GM18520 (cell line): ENCODE data around the gene MCRS1.
"Not testable (repeated sequence)": the region's sequence is repeated elsewhere in the genome, so short reads cannot be mapped to it uniquely, and the experiment has no call there.

Source experiments
- ATAC-seq: cut with Tn5 transposase; IDR thresholded peaks from one replicate; pipeline ENCODE4 v1.9.1; 2021; ENCODE audit not compliant: unreplicated experiment

MCRS1 gene, protein sequence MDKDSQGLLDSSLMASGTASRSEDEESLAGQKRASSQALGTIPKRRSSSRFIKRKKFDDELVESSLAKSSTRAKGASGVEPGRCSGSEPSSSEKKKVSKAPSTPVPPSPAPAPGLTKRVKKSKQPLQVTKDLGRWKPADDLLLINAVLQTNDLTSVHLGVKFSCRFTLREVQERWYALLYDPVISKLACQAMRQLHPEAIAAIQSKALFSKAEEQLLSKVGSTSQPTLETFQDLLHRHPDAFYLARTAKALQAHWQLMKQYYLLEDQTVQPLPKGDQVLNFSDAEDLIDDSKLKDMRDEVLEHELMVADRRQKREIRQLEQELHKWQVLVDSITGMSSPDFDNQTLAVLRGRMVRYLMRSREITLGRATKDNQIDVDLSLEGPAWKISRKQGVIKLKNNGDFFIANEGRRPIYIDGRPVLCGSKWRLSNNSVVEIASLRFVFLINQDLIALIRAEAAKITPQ

DNA sequence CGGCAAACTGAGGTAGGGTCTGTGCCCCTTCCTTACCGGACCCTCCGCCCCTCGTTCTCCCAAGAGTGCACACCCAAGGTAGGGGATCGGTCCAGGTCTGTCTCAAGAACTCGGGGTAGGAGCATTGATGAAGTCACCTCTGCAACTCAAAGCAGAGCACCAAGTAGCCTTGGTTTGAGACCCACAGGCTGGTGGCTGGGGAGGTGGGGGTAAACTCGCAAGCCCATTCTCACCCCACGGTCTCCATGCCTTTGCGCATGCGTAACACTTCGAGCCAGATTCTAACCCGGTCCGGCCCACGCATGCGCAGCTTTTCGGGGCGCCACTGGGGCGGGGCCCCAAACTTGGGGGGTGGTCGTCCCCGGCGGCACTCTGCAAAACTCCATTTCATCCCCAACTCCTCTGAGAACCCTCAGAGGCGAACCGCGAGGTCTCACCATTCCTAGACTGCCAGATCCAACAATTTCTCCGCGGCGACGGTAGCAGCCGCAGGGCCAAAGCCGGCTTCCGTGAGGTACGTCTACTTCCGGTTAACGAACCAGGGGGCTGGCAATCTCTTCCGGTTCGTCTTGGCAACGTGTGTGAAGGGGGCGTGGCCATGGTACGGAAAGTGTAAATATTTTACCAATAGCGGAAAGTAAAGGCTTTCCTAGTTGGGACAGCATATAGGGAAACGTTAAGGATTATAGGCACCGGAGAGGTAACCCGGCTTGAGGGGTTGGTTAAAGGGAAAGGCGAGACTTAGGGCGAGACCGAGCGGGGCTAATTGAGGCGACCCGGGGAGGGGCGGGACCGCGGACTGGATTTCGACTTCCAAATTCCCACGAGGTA, at the start of gene MCRS1:
Gene MCRS1, minus strand, starts transcription at position 532 of the 831 bp plus-strand sequence. CDS start 1,411 bp downstream, outside the sequence.
- peak; percentile 69 for ATAC-seq

DNA sequence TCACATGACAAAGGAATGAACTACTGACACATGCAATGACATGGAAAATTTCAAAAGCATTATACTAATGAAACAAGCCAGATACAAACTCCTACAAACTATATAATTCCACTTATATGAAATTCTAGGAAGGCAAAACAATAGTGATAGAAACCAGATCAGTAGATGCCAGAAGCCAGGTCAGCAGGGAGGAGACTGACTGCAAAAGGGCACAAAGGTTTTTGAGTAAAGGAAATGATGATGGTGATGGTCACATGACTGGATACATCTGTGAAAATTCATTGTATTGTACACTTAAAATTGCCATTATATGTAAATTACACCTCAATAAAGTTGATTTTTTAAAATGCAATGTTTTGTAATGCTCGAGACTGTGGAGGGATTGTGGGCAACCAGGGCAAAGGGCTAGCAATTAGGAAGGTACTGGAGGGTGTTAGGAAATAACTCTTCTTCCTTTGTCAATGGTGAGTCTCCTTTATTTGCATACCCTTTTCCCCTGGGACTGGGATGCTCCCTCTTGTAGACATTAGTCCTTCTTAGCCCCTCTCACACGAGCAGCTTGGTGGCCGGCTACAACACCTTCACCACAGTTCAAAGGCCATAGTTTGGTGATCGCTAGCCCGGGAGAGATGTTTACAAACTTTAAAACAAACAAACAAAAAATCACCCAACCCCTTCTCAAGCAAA, 48.7 kb upstream of the MCRS1 start:
- ATAC-seq = no peak

DNA sequence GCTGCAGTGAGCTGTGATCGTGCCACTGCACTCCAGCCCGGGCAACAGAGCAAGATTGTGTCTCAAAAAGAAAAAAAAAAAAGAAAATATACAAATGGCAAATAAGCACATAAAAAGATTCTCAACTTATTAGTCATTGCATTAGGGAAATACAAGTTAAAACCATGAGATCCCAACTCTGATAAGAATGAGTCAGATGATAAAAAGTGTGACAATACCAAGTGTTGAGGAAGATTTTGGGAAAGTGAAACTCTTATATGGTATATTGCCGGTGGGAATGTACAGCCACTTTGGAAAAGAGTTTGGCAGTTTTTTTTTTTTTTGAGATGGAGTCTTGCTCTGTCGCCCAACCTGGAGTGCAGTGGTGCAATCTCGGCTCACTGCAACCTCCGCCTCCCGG, 47.8 kb upstream of the MCRS1 start:
- no peak for ATAC-seq

DNA sequence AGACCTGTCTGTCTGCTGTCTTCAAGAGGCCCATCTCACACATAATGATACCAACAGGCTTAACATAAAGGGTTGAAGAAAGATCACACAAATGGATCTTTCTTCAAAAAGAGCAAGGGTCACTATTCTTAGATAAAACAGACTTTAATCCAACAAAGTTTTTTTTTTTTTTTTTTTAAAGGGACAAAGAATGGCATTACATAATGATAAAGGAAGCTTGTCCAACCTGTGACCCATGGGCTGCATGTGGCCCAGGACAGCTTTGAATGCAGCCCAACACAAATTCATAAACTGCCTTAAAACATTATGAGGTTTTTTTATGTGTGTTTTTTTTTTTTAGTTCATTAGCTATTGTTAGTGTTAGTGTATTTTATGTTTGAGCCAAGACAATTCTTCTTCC, 44.3 kb upstream of the MCRS1 start:
- no peak for ATAC-seq

DNA sequence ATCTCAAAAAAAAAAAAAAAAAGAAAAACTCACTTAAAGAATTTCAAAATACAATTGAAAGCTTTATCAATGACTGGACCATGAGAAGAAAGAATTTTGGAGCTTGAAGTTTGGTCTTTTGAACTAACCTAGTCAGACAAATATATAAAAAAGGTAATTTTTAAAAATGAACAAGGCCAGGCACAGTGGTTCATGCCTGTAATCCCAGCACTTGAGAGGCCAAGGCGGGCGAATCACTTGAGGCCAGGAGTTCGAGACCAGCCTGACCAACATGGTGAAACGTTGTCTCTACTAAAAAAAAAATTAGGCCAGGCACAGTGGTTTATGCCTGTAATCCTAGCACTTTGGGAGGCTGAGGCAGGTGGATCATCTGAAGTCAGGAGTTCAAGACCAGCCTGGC, 42.8 kb upstream of the MCRS1 start:
- ATAC-seq = not testable (repeated sequence)

DNA sequence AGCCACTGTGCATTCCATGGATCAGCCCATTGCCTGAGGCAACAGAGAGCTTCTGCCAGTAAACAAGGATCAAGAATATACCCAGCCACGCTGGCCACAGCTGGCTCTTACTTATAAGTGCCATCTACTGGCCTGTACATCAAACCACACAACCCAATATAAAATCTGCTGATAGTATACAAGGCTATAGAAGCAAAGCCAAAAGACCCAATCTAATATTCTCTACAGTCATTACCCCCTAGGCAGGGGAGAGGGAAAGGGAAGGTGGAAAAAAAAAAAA, 41.9 kb upstream of the MCRS1 start:
- no peak for ATAC-seq

DNA sequence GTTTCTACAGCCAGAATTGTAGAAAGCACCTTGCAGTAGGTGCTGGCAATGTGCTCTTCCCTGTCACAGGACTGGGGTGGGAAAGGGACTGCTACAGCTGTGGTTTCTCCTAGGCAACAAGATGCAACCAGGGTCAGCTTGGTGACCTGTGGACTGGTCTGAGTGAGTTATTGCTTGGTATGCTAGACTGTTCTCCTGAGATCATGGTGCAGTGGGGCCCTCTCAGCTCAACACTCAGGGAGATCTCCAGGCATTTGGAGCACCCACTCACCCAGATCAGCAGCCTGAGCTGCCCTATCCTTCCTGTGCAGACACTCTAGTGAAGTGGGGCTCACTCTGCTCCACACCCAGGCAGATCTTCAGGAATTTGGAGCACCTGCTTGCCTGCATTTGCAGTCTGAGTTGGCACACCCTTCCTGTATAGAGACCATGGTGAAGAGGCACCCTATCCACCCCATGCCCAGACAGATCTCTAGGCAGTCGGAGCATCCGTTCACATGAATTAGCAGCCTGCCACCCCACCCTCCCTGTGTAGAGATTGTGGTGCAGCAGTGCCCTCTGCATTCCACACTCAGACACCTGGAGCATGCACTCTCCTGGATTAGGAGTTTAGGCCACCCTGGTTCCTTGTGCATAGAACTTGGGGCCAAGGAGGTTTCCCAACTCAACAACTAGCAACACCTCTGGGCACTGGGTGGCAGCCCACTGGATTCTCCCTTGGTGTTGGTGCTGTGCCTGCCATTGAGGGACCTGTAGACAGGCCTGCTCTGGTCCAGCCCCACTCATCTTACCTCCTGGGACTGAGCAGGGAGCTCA, 41.3 kb upstream of the MCRS1 start:
- no peak for ATAC-seq

DNA sequence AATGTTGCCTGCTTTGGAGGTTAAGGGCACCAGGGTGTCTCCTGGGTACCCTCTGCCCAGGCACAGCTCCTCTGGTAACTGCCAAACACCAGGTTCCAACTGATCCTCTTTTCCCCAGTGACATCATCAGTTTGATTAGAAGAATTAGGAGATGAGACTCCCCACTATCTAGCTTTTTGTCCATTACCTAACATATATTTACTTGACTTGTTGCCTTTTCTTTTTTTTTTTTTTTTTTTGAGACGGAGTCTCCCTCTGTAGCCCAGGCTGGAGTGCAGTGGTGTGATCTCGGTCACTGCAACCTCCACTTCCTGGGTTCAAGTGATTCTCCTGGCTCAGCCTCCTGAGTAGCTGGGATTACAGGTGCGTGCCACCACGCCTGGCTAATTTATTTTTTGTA, 37.6 kb upstream of the MCRS1 start, which contains the start of gene FAM186B:
Gene FAM186B, minus strand, starts transcription at position 101 of the 400 bp plus-strand sequence. CDS start 162 bp downstream, outside the sequence.
- ATAC-seq = not testable (repeated sequence)

DNA sequence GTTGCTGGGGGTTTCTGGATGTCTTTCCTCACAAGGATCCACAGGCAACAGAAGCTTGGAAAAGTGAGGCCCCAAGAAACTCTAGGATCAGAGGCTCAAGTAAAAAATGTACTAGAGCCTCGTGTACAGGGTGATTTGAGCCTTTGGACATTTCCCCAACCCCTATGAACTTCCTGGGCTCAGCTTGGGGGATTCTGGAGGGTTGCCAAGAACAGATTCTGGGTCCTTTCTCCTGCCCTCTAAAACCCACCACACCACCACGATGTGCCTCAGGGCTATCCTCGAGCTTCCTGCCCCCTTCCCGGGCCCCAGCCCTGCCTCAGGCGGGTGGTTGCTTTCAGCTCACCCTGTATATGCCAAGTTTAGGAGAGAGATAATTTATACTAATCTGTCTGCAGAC, 36.9 kb upstream of the MCRS1 start:
- no peak for ATAC-seq

DNA sequence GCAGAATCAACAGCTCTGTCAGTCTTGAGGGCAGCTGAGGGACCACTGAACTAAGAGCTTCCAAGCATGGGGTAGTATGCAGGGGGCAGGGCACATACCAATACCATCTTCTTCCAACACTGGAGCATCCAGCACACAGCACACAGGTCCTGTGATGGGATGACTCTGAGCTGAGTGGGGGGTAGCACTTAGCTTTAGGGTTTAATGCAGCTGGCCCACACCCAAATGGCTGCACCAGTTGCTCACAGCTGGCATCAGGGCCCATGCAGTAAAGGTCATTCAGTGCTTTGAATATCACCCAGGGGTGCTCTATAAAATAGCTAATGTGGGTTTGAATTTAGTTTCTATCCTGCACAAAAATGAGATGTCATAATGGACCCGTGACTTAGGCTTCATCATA, 35.8 kb upstream of the MCRS1 start:
- no peak for ATAC-seq

DNA sequence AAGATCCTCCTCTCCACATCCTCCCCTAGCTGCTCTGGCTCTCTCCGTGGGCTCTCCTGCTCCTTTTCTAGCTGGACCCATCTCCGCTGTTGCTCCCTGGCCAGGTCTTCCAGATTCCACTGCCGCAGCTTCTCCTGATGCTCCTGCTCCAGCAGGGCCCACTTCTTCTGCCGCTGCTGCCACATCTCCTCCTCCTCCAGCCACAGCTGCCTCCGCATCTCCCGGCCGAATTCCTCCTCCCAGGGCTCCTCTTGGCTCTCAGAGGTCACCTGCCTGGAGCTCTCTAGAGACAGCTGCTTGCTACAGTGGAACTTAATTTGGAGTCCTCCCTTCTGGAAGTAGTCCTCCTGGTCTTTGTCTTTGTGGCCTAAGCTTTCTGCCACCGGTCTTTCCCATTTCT, 32.0 kb upstream of the MCRS1 start:
- no peak for ATAC-seq

DNA sequence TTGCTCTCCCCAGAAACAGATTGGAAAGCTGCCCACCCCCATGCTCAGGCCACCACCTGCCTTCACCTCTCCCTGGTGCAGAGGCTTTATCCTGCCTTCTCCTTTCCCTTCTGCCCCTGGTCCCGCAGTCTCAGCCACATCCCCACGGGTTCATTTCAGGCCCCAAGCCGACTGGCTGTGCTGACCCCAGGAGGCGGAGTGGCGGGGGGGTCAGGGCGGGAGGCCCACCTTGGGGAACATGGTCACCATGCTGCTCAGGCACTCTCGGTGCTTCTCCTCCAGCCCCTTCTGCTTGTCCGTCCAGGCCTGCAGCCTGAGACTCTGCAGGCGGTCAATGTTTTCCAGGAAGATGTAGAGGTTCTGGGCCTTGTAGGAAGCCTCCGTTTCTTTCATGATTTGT, 30.6 kb upstream of the MCRS1 start:
- no peak for ATAC-seq

DNA sequence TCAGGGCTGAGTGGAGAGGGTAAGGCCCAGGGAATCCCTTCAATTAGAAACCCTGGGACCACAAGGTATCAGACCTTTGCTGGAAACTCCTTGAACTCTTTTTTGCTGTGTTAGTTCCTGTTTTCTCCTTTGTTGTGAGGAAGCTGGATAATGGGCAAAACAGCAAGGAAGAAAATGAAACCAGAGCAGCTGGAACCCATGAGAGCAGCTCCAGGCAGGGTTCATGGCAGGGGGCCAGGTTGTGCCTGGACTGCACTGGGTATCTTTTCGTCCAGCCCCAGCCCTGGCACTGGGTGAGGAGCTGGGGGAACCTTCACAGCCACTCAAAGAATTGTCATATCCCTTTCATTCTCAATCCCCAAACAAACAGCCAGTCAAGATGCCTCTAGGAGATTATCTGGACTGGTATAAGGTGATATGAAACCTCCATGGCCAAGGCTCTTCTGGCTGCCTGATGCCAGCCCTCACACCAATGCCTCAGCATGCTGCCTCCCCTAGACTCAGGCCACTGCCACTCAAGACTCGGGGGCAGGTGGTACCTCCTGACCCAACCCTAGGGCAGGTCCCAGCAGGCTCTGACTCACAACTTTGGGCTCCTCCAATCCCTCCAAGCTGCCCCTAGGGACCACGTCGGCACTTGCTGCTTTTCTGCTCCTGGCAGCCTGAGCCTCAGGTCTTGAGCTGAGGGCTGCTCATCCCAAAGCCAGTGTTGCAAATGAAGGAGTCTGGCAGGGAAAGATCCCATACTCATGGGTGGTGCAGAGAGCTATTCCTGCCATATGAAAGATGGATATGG, 21.0 kb upstream of the MCRS1 start:
- ATAC-seq = no peak

DNA sequence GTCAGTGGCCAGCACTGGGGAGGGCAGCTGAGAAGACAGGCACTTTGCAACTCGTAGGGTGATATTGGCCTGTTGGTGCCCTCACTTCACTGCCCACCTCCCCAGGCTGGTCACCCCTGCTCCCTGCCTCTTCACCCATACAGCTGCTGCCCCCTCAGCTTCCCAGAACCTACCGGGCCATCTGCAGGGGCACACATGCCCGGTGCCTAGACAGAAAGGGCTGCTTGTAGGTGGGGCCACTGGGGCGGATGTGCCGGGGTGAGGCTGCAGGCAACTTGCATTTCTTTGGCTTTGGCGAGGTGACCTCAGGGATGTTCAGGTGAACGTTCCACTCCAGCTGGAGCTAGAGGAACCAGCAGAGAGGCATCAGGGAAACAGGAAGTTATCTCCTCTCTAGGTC, 20.3 kb upstream of the MCRS1 start:
- ATAC-seq = no peak

DNA sequence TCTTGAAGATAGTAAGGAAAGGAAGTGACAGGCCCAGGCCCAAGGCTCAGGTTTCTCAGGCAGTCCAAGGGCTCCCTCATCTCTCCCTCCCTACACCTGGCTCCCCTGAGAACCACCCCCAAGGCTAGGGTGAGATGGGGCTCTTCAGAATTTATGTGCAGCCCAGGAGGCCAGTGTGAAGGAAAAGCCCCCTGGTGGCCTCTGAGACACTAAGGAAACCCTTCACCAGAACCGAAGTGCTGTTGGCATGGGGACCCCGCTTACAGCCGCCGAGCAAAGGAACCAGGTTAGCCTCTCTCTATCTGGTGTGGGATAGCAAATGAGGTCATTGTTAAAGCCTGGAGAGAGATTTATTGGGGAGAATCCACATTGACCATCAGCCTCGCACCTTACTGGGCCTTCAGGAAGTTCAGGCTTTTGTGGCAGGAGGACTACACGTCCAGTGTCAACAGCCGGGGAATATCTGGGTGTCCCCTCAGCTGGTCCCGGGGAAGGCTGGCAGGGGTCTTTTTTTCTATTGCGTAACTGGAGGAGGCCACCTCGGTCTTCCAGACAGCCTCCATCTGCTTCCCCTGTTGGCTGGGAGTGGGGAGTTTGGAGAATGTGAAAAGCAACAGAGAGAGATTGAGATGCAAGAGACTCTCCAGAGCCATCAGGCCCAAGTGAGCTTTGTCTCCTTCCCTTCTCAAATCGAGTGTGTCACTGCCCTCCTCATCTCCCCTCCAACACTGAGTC, 19.4 kb upstream of the MCRS1 start:
- no peak for ATAC-seq

DNA sequence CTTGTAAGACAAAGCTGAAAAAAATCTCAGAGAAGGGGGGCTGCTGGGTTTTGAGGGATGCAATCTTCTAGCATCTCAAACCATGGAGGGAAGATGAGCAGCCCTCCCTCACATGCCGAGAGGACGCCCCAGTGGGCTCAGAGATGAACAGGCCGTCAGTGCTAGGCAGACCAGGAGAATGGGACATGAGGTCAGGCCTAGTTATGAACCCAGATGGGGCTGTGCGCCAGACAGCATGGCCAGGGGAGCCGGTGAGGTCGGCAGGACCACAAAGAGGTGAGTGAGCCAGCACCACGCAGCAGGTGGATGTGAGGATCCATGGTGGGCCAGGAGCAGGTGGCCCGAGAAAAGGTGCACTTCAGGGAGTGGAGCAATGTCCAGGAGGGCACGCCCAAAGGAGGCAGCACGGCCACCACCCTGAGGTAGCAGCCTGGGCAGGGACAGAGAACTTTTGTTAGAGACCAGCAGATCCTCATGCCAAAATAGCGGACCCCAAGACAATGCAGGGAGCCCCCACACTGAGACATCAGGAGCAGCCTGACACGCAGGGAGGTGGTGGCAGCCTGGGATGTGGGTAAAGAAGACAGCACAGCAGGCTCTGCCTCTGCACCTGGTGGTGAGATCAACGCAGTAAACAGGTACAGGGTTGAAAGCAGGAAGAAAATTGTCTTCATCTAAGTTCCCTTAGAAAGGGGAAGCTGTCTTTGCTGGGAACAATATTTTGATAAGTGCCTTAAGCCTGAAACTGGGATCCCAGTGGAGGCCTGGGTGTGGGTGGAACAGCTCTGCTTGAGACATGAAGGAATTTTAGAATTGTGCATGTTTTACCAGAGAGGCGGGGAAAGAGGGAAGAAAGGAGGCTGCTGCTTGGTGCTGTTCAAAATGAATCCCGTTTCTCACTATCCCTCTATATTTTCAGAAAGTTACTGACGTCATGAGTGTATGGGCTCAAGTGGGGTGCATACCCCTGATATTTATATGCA, 17.8 kb upstream of the MCRS1 start:
- no peak for ATAC-seq

DNA sequence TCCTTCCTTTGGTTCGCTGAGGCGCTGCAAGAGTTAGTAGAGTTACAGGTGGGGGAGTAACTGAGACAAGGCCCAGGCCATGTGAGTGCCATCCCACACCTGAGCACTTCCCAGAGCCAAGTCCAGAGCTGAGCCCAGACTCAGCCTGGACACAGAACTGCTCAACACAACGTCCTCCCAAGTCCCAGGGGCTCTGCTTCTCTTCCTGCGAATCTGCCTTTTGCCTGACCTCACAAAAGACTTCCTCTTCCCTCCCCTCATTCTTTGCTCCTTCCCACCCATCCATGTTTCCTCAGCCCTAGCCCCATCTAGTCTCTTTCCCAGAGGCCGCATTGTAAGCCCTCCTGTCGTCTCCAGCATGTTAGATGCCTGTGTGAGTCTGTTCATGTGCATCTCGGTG, 16.6 kb upstream of the MCRS1 start:
- ATAC-seq = no peak
